Measurements from ENCODE around the gene KCP. TPM values are rescaled to one million over a fixed set of nuclear protein-coding genes. Genes with fewer than 3 reads are reported as not detected.

The KCP gene
- total and polyA plus RNA-seq, 10 of the 15 experiments (the other 5 are each of a cell fraction or from before 2014, with no cell fraction given): 0.05 to 7.8 (median 2.5) TPM

DNA sequence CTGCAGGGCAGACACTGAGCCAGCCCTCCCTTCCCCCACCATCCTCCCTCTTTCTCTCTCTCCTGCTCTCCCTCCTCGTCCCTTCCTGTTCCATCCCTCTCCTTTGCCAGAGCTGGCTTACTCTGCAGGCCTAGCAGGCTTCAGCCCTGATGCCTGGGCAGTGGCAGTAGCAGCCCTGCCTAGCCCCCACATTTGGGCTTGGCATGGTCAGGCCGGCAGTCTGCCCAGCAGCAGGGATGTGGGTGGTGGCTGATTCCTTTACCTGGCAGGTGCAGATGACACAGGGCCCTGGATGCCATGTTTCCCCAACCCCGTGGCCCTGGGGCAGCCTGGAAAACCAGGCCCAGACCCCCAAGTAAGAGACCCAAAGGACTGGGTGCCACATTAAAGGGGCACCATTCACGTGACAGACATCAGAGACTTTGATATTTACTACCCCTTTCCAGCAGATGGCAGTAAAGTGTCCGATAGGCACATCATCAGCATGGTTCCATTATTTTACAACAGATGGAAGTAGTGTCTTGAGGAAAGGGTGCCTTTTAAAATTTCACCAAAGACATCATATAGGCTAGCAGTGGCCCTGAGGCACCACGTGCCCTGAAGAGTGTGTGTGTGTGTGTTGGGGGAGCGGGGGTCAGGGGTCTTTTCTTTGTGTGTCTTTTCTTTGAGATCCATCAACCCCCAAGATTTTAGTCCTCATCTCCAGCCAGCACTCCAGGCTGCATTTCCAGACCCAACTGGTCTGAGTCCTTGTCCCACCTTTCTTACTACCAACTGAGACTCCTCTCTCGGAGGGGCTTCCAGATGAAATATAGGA, 5.9 kb downstream of the KCP start (continued):
- TF ChIP-seq, protein P1, sequence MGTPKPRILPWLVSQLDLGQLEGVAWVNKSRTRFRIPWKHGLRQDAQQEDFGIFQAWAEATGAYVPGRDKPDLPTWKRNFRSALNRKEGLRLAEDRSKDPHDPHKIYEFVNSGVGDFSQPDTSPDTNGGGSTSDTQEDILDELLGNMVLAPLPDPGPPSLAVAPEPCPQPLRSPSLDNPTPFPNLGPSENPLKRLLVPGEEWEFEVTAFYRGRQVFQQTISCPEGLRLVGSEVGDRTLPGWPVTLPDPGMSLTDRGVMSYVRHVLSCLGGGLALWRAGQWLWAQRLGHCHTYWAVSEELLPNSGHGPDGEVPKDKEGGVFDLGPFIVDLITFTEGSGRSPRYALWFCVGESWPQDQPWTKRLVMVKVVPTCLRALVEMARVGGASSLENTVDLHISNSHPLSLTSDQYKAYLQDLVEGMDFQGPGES (IDR thresholded peaks at IDR 0.05): no peak
- peak; percentile 89 for TF ChIP-seq SMC3 (IDR thresholded peaks at IDR 0.05; ENCODE audit: borderline replicate concordance, low read length)
- TF ChIP-seq, protein P2, sequence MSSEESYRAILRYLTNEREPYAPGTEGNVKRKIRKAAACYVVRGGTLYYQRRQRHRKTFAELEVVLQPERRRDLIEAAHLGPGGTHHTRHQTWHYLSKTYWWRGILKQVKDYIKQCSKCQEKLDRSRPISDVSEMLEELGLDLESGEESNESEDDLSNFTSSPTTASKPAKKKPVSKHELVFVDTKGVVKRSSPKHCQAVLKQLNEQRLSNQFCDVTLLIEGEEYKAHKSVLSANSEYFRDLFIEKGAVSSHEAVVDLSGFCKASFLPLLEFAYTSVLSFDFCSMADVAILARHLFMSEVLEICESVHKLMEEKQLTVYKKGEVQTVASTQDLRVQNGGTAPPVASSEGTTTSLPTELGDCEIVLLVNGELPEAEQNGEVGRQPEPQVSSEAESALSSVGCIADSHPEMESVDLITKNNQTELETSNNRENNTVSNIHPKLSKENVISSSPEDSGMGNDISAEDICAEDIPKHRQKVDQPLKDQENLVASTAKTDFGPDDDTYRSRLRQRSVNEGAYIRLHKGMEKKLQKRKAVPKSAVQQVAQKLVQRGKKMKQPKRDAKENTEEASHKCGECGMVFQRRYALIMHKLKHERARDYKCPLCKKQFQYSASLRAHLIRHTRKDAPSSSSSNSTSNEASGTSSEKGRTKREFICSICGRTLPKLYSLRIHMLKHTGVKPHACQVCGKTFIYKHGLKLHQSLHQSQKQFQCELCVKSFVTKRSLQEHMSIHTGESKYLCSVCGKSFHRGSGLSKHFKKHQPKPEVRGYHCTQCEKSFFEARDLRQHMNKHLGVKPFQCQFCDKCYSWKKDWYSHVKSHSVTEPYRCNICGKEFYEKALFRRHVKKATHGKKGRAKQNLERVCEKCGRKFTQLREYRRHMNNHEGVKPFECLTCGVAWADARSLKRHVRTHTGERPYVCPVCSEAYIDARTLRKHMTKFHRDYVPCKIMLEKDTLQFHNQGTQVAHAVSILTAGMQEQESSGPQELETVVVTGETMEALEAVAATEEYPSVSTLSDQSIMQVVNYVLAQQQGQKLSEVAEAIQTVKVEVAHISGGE (CRISPR knock-in tag; IDR thresholded peaks at IDR 0.05): no peak
- TF ChIP-seq NFXL1 (IDR thresholded peaks at IDR 0.05; ENCODE audit: borderline replicate concordance): no peak
- TF ChIP-seq NFYB (IDR thresholded peaks at IDR 0.05; ENCODE audit: insufficient read depth, low read depth, low read length): no peak
- TF ChIP-seq, protein P3, sequence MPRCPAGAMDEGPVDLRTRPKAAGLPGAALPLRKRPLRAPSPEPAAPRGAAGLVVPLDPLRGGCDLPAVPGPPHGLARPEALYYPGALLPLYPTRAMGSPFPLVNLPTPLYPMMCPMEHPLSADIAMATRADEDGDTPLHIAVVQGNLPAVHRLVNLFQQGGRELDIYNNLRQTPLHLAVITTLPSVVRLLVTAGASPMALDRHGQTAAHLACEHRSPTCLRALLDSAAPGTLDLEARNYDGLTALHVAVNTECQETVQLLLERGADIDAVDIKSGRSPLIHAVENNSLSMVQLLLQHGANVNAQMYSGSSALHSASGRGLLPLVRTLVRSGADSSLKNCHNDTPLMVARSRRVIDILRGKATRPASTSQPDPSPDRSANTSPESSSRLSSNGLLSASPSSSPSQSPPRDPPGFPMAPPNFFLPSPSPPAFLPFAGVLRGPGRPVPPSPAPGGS (IDR thresholded peaks at IDR 0.05; ENCODE audit: borderline replicate concordance, insufficient read depth, low read depth, low read length, poor library complexity, severe bottlenecking): no peak
- no peak for TF ChIP-seq MEF2B (IDR thresholded peaks at IDR 0.05; ENCODE audit: partially characterized antibody, poor library complexity, severe bottlenecking)
- TF ChIP-seq MTA2 (IDR thresholded peaks at IDR 0.05; ENCODE audit: low read depth): no peak
- TF ChIP-seq PAX5 (IDR thresholded peaks at IDR 0.05; ENCODE audit: borderline replicate concordance, low read depth, low read length): no peak
- no peak for TF ChIP-seq WRNIP1 (IDR thresholded peaks at IDR 0.05; ENCODE audit: borderline replicate concordance, low read depth, low read length)
- no peak for TF ChIP-seq EZH2 (IDR thresholded peaks at IDR 0.05; ENCODE audit: borderline replicate concordance, control insufficient read depth, low read depth, low read length)
- no peak for TF ChIP-seq MYB (IDR thresholded peaks at IDR 0.05; ENCODE audit: borderline replicate concordance, low read depth, low read length)
- TF ChIP-seq, protein P4, sequence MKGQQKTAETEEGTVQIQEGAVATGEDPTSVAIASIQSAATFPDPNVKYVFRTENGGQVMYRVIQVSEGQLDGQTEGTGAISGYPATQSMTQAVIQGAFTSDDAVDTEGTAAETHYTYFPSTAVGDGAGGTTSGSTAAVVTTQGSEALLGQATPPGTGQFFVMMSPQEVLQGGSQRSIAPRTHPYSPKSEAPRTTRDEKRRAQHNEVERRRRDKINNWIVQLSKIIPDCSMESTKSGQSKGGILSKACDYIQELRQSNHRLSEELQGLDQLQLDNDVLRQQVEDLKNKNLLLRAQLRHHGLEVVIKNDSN (IDR thresholded peaks at IDR 0.05; ENCODE audit: borderline replicate concordance, extremely low read length, insufficient read depth, low read depth, low read length): no peak
- no peak for TF ChIP-seq SP1 (IDR thresholded peaks at IDR 0.05; ENCODE audit: low read depth, low read length)
- no peak for TF ChIP-seq CHD2 (IDR thresholded peaks at IDR 0.05; ENCODE audit: borderline replicate concordance, low read depth, low read length)
- no peak for TF ChIP-seq SREBF2 (IDR thresholded peaks at IDR 0.05; ENCODE audit: low read length)
- TF ChIP-seq TBL1XR1 (IDR thresholded peaks at IDR 0.05; ENCODE audit: low read depth, low read length): no peak
- TF ChIP-seq, protein P5, sequence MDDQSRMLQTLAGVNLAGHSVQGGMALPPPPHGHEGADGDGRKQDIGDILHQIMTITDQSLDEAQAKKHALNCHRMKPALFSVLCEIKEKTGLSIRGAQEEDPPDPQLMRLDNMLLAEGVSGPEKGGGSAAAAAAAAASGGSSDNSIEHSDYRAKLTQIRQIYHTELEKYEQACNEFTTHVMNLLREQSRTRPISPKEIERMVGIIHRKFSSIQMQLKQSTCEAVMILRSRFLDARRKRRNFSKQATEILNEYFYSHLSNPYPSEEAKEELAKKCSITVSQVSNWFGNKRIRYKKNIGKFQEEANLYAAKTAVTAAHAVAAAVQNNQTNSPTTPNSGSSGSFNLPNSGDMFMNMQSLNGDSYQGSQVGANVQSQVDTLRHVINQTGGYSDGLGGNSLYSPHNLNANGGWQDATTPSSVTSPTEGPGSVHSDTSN (IDR thresholded peaks at IDR 0.05; ENCODE audit: insufficient replicate concordance, low read depth, low read length): no peak
- no peak for TF ChIP-seq CBFB (IDR thresholded peaks at IDR 0.05; ENCODE audit: low read depth)

Data from GM12878 (cell line).